Measurements from ENCODE around the gene STEAP3.

The STEAP3 gene

GRCh38 chr2:119222863-119223520 is 642 bp upstream of the STEAP3 start:
- DNase-seq (ENCODE audit: low read depth): no peak
- TF ChIP-seq, protein P1, sequence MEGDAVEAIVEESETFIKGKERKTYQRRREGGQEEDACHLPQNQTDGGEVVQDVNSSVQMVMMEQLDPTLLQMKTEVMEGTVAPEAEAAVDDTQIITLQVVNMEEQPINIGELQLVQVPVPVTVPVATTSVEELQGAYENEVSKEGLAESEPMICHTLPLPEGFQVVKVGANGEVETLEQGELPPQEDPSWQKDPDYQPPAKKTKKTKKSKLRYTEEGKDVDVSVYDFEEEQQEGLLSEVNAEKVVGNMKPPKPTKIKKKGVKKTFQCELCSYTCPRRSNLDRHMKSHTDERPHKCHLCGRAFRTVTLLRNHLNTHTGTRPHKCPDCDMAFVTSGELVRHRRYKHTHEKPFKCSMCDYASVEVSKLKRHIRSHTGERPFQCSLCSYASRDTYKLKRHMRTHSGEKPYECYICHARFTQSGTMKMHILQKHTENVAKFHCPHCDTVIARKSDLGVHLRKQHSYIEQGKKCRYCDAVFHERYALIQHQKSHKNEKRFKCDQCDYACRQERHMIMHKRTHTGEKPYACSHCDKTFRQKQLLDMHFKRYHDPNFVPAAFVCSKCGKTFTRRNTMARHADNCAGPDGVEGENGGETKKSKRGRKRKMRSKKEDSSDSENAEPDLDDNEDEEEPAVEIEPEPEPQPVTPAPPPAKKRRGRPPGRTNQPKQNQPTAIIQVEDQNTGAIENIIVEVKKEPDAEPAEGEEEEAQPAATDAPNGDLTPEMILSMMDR (IDR thresholded peaks at IDR 0.05; ENCODE audit: insufficient read depth, low read depth, low read length, missing control alignments): no peak
- peak overlapping the region; percentile 58 for H3K4me3 ChIP-seq (ENCODE audit: low read length)

DNA sequence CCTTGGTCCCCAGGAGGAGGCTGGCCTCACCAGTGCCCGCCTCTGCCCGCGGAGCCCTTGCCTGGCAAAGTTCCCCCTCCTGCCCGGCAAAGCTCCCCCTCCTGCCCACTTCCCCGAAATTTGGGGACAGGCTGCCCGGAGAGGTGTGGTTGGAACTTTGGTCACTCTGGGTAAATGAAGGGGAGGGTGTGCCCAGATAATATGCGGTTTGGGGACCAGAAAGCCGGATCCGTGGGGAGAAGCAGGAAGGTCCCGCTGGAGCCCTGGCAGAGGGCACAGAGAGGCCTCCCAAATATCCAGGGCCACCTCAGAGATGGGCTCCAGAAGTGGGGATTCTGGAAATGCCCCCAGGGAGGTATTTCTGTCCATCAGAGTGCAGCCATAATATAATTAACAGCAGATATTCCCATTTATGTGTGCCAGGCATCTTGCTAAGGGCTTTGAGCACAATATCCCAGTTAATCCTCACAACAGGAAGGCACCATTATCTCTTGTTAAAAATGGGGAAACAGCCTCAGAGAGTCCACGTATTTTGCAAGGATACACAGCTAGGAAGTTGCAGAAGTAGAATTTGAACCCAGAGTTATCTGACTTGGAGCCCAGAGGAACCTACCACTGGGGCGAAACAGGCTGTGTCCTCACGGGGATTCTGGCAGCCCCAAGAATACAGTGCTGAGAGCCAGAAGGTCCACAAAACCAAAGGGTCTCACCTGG is 914 bp downstream of the STEAP3 start:
- TF ChIP-seq, protein P1 (IDR thresholded peaks at IDR 0.05; ENCODE audit: insufficient read depth, low read depth, low read length, missing control alignments): no peak
- H3K4me3 ChIP-seq (ENCODE audit: low read length): peak overlapping the region; percentile 58
- DNase-seq (ENCODE audit: low read depth): no peak

DNA sequence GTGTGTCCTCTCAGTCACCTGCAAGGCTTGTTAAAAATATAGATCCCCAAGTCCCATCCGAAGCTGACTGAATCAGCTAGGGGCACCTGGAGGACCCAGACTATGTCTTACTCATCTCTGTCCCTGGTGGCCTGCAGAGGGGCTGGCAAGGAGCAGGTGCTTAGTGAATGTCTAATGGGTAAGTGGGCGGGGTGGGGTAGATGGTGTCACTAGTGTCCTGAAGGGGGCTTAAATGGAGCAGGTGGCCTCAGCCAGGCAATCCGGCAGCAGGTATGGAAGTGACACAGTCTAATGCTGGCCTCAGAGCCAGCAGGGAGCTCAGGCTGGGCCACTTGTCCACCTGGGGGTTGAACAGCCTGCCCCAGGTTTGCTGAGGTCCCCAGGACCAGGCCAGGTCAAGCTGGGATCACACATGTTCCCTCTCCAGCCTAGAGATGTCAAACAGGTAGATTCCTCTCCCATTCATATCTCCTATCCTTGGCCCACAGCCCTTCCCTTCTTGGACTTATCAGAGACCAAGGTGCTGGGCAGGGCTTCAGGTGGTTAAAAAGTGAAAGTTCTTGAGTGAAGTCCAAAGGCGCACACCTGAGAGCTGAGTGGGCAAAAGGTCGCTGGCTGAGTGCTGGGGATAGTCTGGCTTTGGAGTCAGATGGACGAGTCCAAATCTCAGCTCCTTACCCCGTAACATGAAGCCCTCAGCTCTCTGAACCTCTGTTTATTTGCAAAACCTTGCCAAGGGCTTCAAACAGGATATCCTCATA is 1.7 kb downstream of the STEAP3 start:
- TF ChIP-seq, protein P1 (IDR thresholded peaks at IDR 0.05; ENCODE audit: insufficient read depth, low read depth, low read length, missing control alignments): no peak
- DNase-seq (ENCODE audit: low read depth): no peak
- H3K4me3 ChIP-seq (ENCODE audit: low read length): no peak overlapping the region

GRCh38 chr2:119225926-119226325 is 2.3 kb downstream of the STEAP3 start:
- TF ChIP-seq, protein P1 (IDR thresholded peaks at IDR 0.05; ENCODE audit: insufficient read depth, low read depth, low read length, missing control alignments): no peak
- H3K4me3 ChIP-seq (ENCODE audit: low read length): no peak overlapping the region
- DNase-seq (ENCODE audit: low read depth): no peak

DNA sequence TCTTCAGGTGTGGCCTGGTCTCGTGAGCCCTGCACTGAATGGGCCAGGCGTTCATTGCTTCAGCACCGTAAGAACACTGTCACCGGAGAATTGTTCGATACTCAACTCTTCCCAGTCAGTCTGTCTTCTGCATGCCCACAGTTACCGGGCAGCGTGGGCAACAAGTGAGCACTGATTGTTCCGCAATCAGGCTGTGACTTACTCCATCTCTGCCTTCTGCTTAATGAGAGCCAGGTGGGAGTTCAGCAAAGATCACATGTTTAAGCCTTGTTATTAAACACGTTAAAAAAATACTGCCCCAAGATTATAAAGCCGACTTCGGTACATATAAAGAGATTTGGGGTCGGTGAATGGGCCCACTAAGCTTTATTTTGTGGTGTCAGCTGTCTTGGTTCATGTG is 3.7 kb downstream of the STEAP3 start:
- no peak for DNase-seq (ENCODE audit: low read depth)
- H3K4me3 ChIP-seq (ENCODE audit: low read length): no peak overlapping the region
- TF ChIP-seq, protein P1 (IDR thresholded peaks at IDR 0.05; ENCODE audit: insufficient read depth, low read depth, low read length, missing control alignments): no peak

DNA sequence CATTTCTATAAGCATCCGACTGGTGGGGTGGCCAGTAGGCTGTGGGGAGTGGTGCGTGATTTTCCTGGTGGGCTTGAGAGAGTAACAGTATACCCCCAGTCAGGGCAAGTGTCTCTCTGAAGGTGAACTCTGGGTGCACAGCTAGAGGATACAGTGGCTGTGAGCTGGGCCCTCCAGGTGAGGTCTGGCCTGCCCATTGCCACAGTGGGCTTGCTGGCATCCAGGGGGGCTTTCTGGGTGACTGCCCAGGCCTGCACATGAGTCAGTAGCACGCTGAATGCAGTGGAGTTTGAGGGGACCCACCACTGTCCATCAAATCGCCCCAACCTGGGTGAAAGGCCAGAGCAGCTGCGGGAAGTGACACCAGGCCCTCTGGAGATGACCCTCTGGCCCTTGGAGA is 4.5 kb downstream of the STEAP3 start:
- TF ChIP-seq, protein P1 (IDR thresholded peaks at IDR 0.05; ENCODE audit: insufficient read depth, low read depth, low read length, missing control alignments): no peak
- H3K4me3 ChIP-seq (ENCODE audit: low read length): no peak overlapping the region
- no peak for DNase-seq (ENCODE audit: low read depth)

All from epithelial cell of esophagus (primary cell).